HCT116 (cell line): ENCODE measurements around the gene COMMD10. TPM values are rescaled to one million over a fixed set of nuclear protein-coding genes. Genes with fewer than 3 reads are reported as not detected.

Experiments
- ATAC-seq: fragments of 200-7000 bp; cut with Tn5 transposase; 2 replicates; pipeline ENCODE4 v1.9.1; 2020; ENCODE audit warnings: mild to moderate bottlenecking, moderate library complexity
- BruUV-seq: library from RNA; stranded (reverse); fragments of 400-500 nt; replicated peaks from 2 replicates; lab custom pipeline; 2021; lab: Mats Ljungman, UMichigan
- CTCF ChIA-PET: fragments of 300-600 bp; sonication (Branson Sonifier 250); formaldehyde crosslinking; loops from one replicate; lab custom pipeline; 2021; ENCODE audit warnings: antibody characterized with exemption; lab: Charles Lee
- POLR2A ChIA-PET: fragments of 300-600, 350-600 bp; sonication (Branson Sonifier 250); formaldehyde crosslinking; loops from one replicate; lab custom pipeline; 2021; ENCODE audit warnings: antibody characterized with exemption; lab: Charles Lee
- RAD21 ChIA-PET, 2 experiments: fragments of 300-600 bp; sonication (Branson Sonifier 250); formaldehyde crosslinking; loops; one replicate each; lab custom pipeline; 2023; ENCODE audit warnings: low total read pairs in 2 of 2; ENCODE audit not compliant: uncharacterized antibody in 2 of 2, unreplicated experiment in 2 of 2, low non-redundant PET in 1 of 2; lab: Charles Lee
- DNase-seq: peaks from one replicate; pipeline ENCODE4 v3.0.0-alpha.2; 2010; ENCODE audit warnings: low read depth, low spot score
- H2AFZ ChIP-seq: fragments of 200-600 bp; shearing (Covaris generic), sonication (generic); 2 replicates; pipeline ENCODE4 v1.6.1; 2017; ENCODE audit warnings: low read depth, mixed run types, mixed read lengths, antibody characterized with exemption, low read length; ENCODE audit not compliant: poor library complexity, severe bottlenecking
- H3K27ac ChIP-seq: 2 replicates; pipeline ENCODE4 v1.5.1; 2012; ENCODE audit warnings: low read depth, low read length
- H3K27me3 ChIP-seq: fragments of 200-600 bp; sonication (generic); 2 replicates; pipeline ENCODE4 v1.6.1; 2016; ENCODE audit warnings: mixed run types, low read length, mixed read lengths; ENCODE audit not compliant: insufficient read depth
- H3K36me3 ChIP-seq, 2 experiments: fragments of 200-500 bp in 1 of 2; fragments of 200-600 bp in 1 of 2; sonication (Bioruptor generic) in 1 of 2; sonication (generic) in 1 of 2; 2 replicates each; pipeline versions ENCODE4 v1.5.1 to v1.6.1; 2014 to 2016; ENCODE audit warnings: low read length in 2 of 2, inconsistent platforms in 1 of 2, mixed read lengths in 1 of 2, mixed run types in 1 of 2; ENCODE audit not compliant: insufficient read depth in 2 of 2, control insufficient read depth in 1 of 2
- H3K4me1 ChIP-seq, 2 experiments: fragments of 200-600 bp in 1 of 2; sonication (generic) in 1 of 2; 2 replicates each; pipeline versions ENCODE4 v1.5.1 to v1.6.1; 2012 to 2017; ENCODE audit warnings: low read length in 2 of 2, inconsistent platforms in 1 of 2, mild to moderate bottlenecking in 1 of 2, mixed read lengths in 1 of 2, mixed run types in 1 of 2, moderate library complexity in 1 of 2; ENCODE audit not compliant: insufficient read depth in 2 of 2, control insufficient read depth in 1 of 2
- H3K4me2 ChIP-seq: fragments of 200-600 bp; sonication (generic); 2 replicates; pipeline ENCODE4 v1.6.1; 2017; ENCODE audit warnings: mixed run types, low read length, mixed read lengths
- H3K4me3 ChIP-seq, 2 experiments: fragments of 200-600 bp in 1 of 2; sonication (generic) in 1 of 2; replicated peaks in 1 of 2; 2 replicates each; pipeline ENCODE4 v1.5.1; 2011 to 2016; ENCODE audit warnings: low read length in 2 of 2, control low read depth in 1 of 2, low read depth in 1 of 2, mild to moderate bottlenecking in 1 of 2, mixed read lengths in 1 of 2, mixed run types in 1 of 2
- H3K79me2 ChIP-seq: fragments of 200-600 bp; sonication (generic); 2 replicates; pipeline ENCODE4 v1.6.1; 2017; ENCODE audit warnings: mild to moderate bottlenecking, mixed run types, low read length, moderate library complexity, mixed read lengths; ENCODE audit not compliant: insufficient read depth
- H3K9ac ChIP-seq: fragments of 200-600 bp; sonication (generic); 2 replicates; pipeline ENCODE4 v1.6.1; 2016; ENCODE audit warnings: low read length, mixed read lengths
- H3K9me2 ChIP-seq: fragments of 200-600 bp; sonication (generic), shearing (Covaris generic); 2 replicates; pipeline ENCODE4 v1.6.1; 2017; ENCODE audit warnings: mixed run types, mild to moderate bottlenecking, moderate library complexity; ENCODE audit not compliant: insufficient read depth
- H3K9me3 ChIP-seq, 2 experiments: fragments of 200-500 bp in 1 of 2; fragments of 200-600 bp in 1 of 2; sonication (Bioruptor generic) in 1 of 2; sonication (generic) in 1 of 2; 2 replicates each; pipeline ENCODE4 v1.6.1; 2014 to 2017; ENCODE audit warnings: low read length in 2 of 2, mixed read lengths in 2 of 2, inconsistent platforms in 1 of 2, low read depth in 1 of 2, mild to moderate bottlenecking in 1 of 2, mixed run types in 1 of 2, moderate library complexity in 1 of 2; ENCODE audit not compliant: control insufficient read depth in 1 of 2, insufficient read depth in 1 of 2
- H4K20me1 ChIP-seq: fragments of 200-600 bp; sonication (generic), shearing (Covaris generic); 2 replicates; pipeline ENCODE4 v1.6.1; 2017; ENCODE audit warnings: mixed run types, mild to moderate bottlenecking, moderate library complexity; ENCODE audit not compliant: insufficient read depth
- CEBPB ChIP-seq: IDR thresholded peaks from 2 replicates; pipeline ENCODE4 v1.6.1; 2012; ENCODE audit warnings: low read depth
- EGR1 ChIP-seq: IDR thresholded peaks from 2 replicates; pipeline ENCODE4 v1.6.1; 2012; ENCODE audit warnings: low read depth
- ELF1 ChIP-seq: IDR thresholded peaks from 2 replicates; pipeline ENCODE4 v1.6.1; 2012; ENCODE audit warnings: low read depth, borderline replicate concordance
- EZH2phosphoT487 ChIP-seq: fragments of 200-600 bp; IDR thresholded peaks from 2 replicates; pipeline ENCODE4 v1.6.1; 2018; ENCODE audit warnings: antibody characterized with exemption, borderline replicate concordance
- POLR2A ChIP-seq: IDR thresholded peaks from 2 replicates; pipeline ENCODE4 v1.7.0; 2011; ENCODE audit warnings: borderline replicate concordance; ENCODE audit not compliant: insufficient read depth, insufficient read length; ENCODE audit errors: extremely low read depth
- SIN3A ChIP-seq: IDR thresholded peaks from 2 replicates; pipeline ENCODE4 v1.6.1; 2012; ENCODE audit warnings: low read depth
- YY1 ChIP-seq: IDR thresholded peaks from 2 replicates; pipeline ENCODE4 v1.6.1; 2011; ENCODE audit warnings: low read length, low read depth, moderate library complexity, mild to moderate bottlenecking; ENCODE audit not compliant: insufficient replicate concordance; ENCODE audit errors: extremely low read depth
- intact Hi-C: fragments of 100-400 bp; cut with micrococcal nuclease; formaldehyde crosslinking; loops from 2 replicates; pipeline ENCODE4 v1.10.0; 2022
- total RNA-seq: library from RNA; stranded (reverse); gene quantifications from one replicate; pipeline ENCODE4 v1.2.1, GENCODE V29; 2021; ENCODE audit not compliant: unreplicated experiment
- TF ChIP-seq, protein P1 (sequence below): IDR thresholded peaks from 2 replicates; pipeline ENCODE4 v1.6.1; 2012; ENCODE audit warnings: low read depth

The COMMD10 gene
- total RNA-seq, 1 experiment from 2014 or later, result 35.3 TPM

DNA sequence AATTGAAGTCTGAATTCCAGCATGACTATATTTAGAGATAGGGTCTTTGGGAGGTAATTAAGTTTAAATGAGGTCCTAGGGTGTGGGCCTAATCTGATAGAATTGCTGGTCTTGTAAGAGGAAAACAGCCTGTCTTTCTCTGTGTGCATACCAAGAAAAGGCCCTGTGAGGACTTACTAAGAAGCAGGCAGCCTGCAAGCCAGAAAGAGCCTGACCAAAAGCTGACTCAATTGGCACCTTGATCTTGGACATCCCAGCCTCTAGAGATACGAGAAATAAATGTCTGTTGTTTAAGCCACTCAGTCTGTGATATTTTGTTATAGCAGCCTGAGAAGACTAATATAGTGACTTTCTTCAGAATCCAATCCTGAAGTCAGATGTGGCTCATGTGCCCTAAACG is 38.0 kb upstream of the COMMD10 start:
- no peak for TF ChIP-seq EGR1
- no peak for TF ChIP-seq CEBPB
- TF ChIP-seq EZH2phosphoT487, result no peak
- no peak for TF ChIP-seq ELF1
- TF ChIP-seq, protein P1, sequence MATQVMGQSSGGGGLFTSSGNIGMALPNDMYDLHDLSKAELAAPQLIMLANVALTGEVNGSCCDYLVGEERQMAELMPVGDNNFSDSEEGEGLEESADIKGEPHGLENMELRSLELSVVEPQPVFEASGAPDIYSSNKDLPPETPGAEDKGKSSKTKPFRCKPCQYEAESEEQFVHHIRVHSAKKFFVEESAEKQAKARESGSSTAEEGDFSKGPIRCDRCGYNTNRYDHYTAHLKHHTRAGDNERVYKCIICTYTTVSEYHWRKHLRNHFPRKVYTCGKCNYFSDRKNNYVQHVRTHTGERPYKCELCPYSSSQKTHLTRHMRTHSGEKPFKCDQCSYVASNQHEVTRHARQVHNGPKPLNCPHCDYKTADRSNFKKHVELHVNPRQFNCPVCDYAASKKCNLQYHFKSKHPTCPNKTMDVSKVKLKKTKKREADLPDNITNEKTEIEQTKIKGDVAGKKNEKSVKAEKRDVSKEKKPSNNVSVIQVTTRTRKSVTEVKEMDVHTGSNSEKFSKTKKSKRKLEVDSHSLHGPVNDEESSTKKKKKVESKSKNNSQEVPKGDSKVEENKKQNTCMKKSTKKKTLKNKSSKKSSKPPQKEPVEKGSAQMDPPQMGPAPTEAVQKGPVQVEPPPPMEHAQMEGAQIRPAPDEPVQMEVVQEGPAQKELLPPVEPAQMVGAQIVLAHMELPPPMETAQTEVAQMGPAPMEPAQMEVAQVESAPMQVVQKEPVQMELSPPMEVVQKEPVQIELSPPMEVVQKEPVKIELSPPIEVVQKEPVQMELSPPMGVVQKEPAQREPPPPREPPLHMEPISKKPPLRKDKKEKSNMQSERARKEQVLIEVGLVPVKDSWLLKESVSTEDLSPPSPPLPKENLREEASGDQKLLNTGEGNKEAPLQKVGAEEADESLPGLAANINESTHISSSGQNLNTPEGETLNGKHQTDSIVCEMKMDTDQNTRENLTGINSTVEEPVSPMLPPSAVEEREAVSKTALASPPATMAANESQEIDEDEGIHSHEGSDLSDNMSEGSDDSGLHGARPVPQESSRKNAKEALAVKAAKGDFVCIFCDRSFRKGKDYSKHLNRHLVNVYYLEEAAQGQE, result no peak
- no peak for TF ChIP-seq YY1
- TF ChIP-seq POLR2A, result no peak
- TF ChIP-seq SIN3A, result no peak
- Histone ChIP-seq H3K4me1 (peaks cover 24 to 44% of the 10 kb centered on the region in 2 experiments), H3K36me3 (no peaks in the 10 kb centered on the region), H4K20me1 (no peaks in the 10 kb centered on the region), H3K9ac (no peak overlapping the region), H3K79me2 (no peaks in the 10 kb centered on the region), H3K27ac (peak overlapping the region; percentile 36; the same call in 1 of the 2 replicates), H3K4me2 (peak overlapping the region; percentile 40), H3K4me3 (0 out of 4 replicates have a peak overlapping the region, but pooled peaks of 1 of the 2 experiments have one; percentile 2), H2AFZ (no peak overlapping the region), H3K9me2 (no peaks in the 10 kb centered on the region), H3K27me3 (no peaks in the 10 kb centered on the region), H3K9me3 (no peaks in the 10 kb centered on the region)
- ChIA-PET POLR2A (no interaction called here), CTCF (no interaction called here), RAD21 (no interaction called here)
- intact Hi-C loops, result loop anchor here (5.0 kb wide), 1 partner anchor 280 kb away; no protein-coding TSS in a partner anchor
- DNase-seq, result no peak
- BruUV-seq, result no TSS peak
- no peak for ATAC-seq
